ENCODE measurements around the gene ABITRAM. TPM values are rescaled to one million over a fixed set of nuclear protein-coding genes. Genes with fewer than 3 reads are reported as not detected.
"Not testable (repeated sequence)": the region's sequence is repeated elsewhere in the genome, so short reads cannot be mapped to it uniquely, and the experiment has no call there.

The ABITRAM gene
- total RNA-seq, 2 experiments from 2014 or later: 7.0 to 14.6 TPM

GRCh38 chr9:108894225-108894997 is 39.8 kb upstream of the ABITRAM start:
- Histone ChIP-seq H3K9me3 (ENCODE audit: low read length) (no peaks in the 10 kb centered on the region), H3K27ac (ENCODE audit: low read depth, low read length, poor library complexity, severe bottlenecking) (no peak overlapping the region), H2AFZ (ENCODE audit: low read length) (no peak overlapping the region), H3K4me2 (ENCODE audit: low read length) (no peak overlapping the region), H3K4me3 (ENCODE audit: low read depth, low read length, poor library complexity, severe bottlenecking) (no peak overlapping the region), H3K36me3 (ENCODE audit: insufficient read depth, low read length) (peaks cover 98% of the 10 kb centered on the region), H4K20me1 (ENCODE audit: insufficient read depth, low read length) (no peaks in the 10 kb centered on the region), H3K4me1 (ENCODE audit: insufficient read depth, low read length, poor library complexity, severe bottlenecking) (no peaks in the 10 kb centered on the region), H3K9me2 (ENCODE audit: insufficient read depth, low read length) (no peaks in the 10 kb centered on the region), H3K79me2 (ENCODE audit: insufficient read depth, low read depth, low read length) (no peaks in the 10 kb centered on the region)
- TF ChIP-seq CTCF (conservative IDR thresholded peaks at IDR 0.05; ENCODE audit: low read length) (no peak), EZH2phosphoT487 (IDR thresholded peaks at IDR 0.05; ENCODE audit: borderline replicate concordance, low read depth, low read length) (no peak)
- intact Hi-C loops (cut with micrococcal nuclease; ENCODE audit: unreplicated experiment): no loop called here
- no peak for DNase-seq (ENCODE audit: low spot score)
- CTCF ChIA-PET (ENCODE audit: unreplicated experiment): no interaction called here
- POLR2A ChIA-PET: interaction anchor here (0.6 kb wide), 1 partner anchor 48 kb away, joined by 3 read pairs; no protein-coding TSS in a partner anchor
- no TSS peak for BruUV-seq (replicated peaks)

- no peak for DNase-seq (ENCODE audit: low spot score)
- Histone ChIP-seq H3K4me1 (ENCODE audit: insufficient read depth, low read length, poor library complexity, severe bottlenecking) (no peaks in the 10 kb centered on the region), H3K4me2 (ENCODE audit: low read length) (no peak overlapping the region), H3K27ac (ENCODE audit: low read depth, low read length, poor library complexity, severe bottlenecking) (no peak overlapping the region), H3K4me3 (ENCODE audit: low read depth, low read length, poor library complexity, severe bottlenecking) (no peak overlapping the region), H3K9me2 (ENCODE audit: insufficient read depth, low read length) (no peaks in the 10 kb centered on the region), H2AFZ (ENCODE audit: low read length) (no peak overlapping the region), H3K9me3 (ENCODE audit: low read length) (no peaks in the 10 kb centered on the region), H3K79me2 (ENCODE audit: insufficient read depth, low read depth, low read length) (no peaks in the 10 kb centered on the region), H3K36me3 (ENCODE audit: insufficient read depth, low read length) (peaks cover 97% of the 10 kb centered on the region), H4K20me1 (ENCODE audit: insufficient read depth, low read length) (no peaks in the 10 kb centered on the region)
- TF ChIP-seq CTCF (conservative IDR thresholded peaks at IDR 0.05; ENCODE audit: low read length) (no peak), EZH2phosphoT487 (IDR thresholded peaks at IDR 0.05; ENCODE audit: borderline replicate concordance, low read depth, low read length) (no peak)
- CTCF ChIA-PET (ENCODE audit: unreplicated experiment): no interaction called here
- intact Hi-C loops (cut with micrococcal nuclease; ENCODE audit: unreplicated experiment): no loop called here
- POLR2A ChIA-PET: interaction anchor here (1.5 kb wide), 1 partner anchor 17 kb away, joined by 3 read pairs; no protein-coding TSS in a partner anchor
- BruUV-seq (replicated peaks): no TSS peak
These were observed 36.7 kb upstream of the ABITRAM start for GRCh38 chr9:108897324-108898096.

- CTCF ChIA-PET (ENCODE audit: unreplicated experiment); H3K4me2 ChIP-seq (ENCODE audit: low read length); H3K79me2 ChIP-seq (ENCODE audit: insufficient read depth, low read depth, low read length); H3K27ac ChIP-seq (ENCODE audit: low read depth, low read length, poor library complexity, severe bottlenecking); BruUV-seq (replicated peaks); H3K9me3 ChIP-seq (ENCODE audit: low read length); H3K4me1 ChIP-seq (ENCODE audit: insufficient read depth, low read length, poor library complexity, severe bottlenecking); DNase-seq (ENCODE audit: low spot score); H2AFZ ChIP-seq (ENCODE audit: low read length); H3K9me2 ChIP-seq (ENCODE audit: insufficient read depth, low read length); H3K4me3 ChIP-seq (ENCODE audit: low read depth, low read length, poor library complexity, severe bottlenecking); intact Hi-C loops (cut with micrococcal nuclease; ENCODE audit: unreplicated experiment); POLR2A ChIA-PET; H4K20me1 ChIP-seq (ENCODE audit: insufficient read depth, low read length): not testable (repeated sequence)
- H3K36me3 ChIP-seq (ENCODE audit: insufficient read depth, low read length): peaks cover 97% of the 10 kb centered on the region
These were observed 35.0 kb upstream of the ABITRAM start for GRCh38 chr9:108899023-108899695.
